Measurements from ENCODE around the gene MAPRE2.
A peak's percentile ranks its signal among the peaks of the same experiment; 100 is the strongest.
"Not testable (repeated sequence)": the region's sequence is repeated elsewhere in the genome, so short reads cannot be mapped to it uniquely, and the experiment has no call there.

The MAPRE2 gene

DNA sequence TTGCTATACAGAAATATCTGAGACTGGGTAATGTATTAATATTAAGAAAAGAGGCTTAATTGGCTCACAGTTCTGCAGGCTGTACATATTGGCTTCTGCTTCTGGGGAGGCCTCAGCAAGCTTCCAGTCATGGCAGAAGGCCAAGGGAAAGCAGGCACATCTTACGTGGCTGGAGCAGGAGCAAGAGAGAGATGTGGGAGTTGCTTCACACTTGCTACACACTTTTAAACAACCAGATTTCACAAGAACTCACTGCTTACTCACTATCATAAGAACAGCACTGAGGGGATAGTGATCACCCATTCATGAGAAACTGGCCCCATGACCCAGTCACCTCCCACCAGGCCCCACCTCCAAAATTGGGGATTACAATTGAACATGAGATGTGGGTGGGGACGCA is 50.6 kb downstream of the MAPRE2 start:
- DNase-seq (ENCODE audit: low spot score) = no peak

DNA sequence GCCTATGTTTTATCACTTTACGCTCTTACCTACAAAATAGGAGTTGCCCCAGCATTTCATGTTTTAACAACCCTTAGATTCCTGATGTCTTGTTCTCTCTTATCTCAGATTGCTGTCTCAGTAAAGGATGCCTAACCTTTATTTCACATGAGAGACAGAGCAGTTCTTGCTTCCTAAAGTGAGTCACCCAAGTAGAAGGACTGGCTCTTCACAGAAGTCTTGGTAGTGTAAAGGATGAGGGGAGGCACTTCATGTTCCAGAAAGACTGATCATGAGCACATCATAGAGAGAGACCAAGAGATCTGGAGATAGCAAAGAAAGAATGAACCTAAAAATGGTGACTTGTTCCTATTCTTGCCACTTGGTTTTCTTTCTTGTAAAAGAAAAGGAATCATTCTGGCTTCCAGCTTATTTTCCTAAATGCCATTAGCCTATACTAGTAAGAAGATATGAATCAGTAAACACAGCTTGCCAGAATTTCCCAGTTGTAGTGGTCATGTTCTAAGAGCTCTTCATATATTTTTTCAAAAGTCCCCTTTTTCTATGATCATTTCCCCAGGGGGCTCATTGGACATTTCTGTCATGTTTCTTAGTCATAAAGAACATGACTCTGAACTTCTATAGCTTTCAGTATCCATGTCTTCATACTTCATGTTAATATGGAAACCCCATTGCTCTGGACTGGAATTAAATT is 54.9 kb downstream of the MAPRE2 start:
- no peak for DNase-seq (ENCODE audit: low spot score)

DNA sequence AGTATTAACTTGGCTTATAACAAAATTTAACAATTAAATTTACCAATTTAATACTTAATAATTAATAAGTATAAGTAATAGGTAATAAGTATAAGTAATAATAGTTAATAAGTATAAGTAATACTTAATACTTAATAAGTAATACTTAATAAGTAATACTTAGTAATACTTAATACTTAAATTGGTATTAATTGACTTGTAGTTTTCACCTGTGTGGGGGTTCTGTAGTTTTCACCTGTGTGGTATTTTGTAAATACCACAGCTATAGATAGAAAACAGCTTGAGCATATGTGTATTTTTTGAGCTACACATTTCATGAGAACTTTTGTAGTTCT is 55.4 kb downstream of the MAPRE2 start:
- DNase-seq (ENCODE audit: low spot score) = no peak

DNA sequence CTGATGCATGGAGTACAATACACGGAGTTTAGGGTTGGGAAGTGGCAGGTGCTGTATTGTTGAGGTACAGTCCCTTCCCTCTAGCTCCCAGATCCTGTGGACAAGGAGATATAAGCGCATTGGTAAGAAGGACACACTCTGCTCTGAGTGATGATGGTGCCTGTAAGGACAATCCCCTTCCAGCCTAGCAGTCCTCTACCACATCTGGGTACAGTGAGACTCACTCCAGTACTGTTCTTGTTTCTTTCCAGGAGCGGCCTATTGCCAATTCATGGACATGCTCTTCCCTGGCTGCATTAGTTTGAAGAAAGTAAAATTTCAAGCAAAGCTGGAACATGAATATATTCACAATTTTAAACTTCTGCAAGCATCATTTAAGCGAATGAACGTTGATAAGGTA is 56.0 kb downstream of the MAPRE2 start:
- DNase-seq (ENCODE audit: low spot score) = no peak

DNA sequence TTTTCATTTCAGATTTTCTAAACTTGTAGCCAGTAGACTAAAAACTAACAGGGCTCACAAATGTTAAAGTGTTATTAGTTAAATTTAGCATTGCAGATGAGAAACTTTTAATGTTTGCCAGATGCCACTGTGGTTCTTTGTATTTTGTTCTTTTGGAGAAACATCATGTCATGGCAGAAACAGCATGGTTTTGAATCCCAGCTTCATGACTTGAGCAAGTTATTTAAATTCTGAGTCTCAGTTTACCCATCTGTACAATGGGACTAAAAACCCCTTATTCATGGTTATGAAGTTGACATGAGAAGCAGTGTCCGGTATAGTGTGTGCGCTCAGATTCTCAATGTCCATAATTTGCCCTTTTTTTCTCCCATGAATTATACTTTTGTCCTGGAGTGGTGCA is 56.5 kb downstream of the MAPRE2 start:
- DNase-seq (ENCODE audit: low spot score) = no peak

DNA sequence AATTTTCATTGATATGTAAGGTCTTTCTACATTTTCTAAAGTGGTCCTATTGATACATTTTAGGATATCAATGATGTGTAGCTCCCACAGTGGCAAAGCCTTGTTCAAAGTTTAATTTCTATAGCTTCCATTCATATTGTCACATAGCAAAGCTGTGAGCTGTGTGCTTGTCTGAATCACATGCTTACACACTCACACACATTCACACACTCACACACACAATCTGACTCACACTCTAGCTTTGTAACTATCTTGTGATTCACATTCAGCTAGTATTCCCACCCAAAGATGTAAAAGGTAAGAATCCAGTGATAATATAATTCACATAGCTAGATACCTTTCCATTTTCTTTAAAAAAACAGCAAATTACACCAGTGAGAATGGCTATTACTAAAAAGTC is 58.7 kb downstream of the MAPRE2 start:
- no peak for DNase-seq (ENCODE audit: low spot score)

DNA sequence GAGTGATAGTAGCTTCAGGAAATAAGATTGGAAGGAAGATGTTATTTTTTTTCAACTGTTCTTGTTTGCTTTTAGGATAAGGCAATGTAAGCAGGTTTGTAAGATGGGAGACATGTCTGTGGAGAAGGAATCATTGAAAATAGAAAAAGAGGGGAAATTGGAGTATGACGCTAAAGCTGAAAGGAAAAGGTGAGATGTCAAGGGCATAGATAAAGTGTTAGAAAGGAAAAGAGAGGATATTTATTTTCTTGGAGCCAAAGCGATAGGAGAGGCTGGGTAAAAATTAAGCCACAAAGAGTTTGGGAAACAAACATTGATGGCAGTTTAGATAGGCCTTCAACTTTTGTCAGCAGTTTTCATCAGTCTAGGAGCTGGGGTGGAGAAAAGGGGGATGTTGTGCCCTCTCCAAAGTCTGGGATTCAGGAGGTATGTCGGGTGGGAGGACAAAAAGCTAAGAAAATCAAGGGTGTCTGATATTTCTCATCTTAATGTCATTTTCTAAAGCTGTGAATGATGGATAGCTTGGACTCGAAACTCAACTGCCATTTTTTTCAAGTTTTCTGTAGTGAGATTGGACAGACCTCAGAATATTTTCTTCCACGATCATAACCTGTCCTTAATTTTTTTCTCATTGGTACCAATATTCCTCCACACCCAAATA is 63.3 kb downstream of the MAPRE2 start:
- no peak for DNase-seq (ENCODE audit: low spot score)

DNA sequence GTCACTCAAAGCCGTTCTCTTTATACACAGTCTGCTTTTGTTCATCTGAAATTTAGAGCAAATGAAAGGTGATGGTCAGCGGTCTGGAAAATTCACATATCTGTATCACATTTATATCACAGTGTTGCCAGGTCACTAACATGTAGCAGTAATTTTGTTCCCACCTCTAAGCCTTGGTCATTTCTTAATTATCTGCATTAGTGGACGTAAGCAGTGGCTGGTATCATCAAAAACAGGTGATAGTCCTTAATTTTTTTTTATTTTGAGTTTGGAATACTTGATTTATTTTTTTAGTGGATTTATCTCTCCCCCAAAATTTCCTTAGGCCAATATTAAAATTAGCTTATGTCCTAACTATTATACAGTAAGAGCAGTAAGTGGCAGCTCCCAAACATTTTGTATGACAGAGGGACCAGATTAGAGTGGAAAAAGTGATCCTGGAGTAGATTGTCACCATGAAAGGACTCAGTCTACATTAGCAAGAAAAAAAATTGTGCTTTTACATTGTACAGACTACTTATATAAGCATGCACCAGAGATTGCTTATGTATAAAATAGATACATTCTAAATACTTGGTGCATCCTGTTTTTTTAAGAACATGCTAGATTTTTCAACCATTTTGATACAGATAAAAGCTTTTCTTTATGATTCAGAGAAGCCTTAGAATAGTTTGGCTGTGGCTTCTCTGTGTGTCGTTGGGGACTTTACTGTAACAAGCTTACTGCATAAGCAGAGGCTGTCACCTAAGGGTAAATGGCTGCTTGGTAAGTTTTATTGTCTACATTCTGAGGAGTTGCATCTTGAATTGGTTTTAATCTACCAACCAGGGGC is 65.0 kb downstream of the MAPRE2 start:
- DNase-seq (ENCODE audit: low spot score) = no peak

DNA sequence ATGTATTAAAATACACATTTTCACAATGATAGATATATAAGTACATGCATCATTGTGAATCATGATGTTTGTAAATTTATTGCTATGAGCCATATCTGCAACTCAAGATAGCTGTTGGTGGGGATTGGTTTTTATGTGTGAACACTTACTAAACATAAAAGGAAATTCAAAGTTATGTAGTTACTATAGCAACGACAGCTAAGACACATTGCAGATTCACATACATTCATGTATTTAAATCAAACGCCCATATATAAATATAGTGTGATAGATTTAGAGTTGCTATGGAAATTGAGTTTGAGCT is 65.6 kb downstream of the MAPRE2 start:
- no peak for DNase-seq (ENCODE audit: low spot score)

DNA sequence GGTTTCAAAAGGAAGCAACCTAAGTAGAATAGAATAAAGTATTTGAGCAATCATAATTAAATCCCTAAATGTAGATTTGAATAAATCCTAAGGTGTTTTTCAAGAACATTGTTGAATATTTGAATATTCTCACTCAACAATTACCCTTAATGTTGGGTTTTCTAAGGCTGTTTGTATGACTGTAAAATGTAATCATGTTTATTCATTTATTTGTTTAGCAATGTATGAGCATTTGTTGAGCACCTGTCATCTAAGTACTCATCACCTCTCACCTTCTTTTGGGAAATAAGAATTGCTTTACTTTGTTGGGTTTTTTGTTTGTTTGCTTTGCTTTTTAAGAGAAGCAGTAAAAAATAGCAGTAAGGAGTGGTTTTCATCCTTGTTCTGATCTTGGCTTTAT is 66.0 kb downstream of the MAPRE2 start:
- DNase-seq (ENCODE audit: low spot score) = no peak

DNA sequence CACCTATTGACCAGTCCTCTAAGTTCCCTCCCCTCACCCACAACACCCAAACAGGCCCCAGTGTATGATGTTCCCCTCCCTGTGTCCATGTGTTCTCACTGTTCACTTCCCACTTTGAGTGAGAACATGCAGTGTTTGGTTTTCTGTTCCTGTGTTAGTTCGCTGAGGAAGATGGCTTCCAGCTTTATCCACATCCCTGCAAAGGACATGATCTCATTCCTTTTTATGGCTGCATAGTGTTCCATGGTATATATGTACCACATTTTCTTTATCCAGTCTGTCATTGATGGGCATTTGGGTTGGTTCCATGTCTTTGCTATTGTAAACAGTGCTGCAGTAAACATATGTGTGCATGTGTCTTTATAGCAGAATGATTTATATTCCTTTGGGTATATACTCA is 66.9 kb downstream of the MAPRE2 start:
- not testable (repeated sequence) for DNase-seq (ENCODE audit: low spot score)

DNA sequence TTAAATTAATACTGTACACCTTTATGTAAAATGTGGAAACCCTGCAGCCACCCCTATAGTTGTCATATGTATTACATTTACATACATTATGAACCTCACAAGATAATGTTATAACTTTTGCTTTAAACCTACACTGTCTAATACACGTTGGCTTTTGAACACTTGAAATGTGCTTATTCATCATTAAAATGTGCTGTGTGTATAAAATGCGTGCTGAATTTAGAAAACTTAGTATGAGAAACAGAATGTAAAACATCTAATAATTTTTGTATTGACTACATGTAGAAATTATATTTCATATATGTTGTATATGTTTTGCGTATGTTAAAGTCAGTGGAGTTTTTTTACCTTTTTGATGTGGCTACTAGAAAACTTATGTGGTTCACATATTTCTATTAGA is 68.8 kb downstream of the MAPRE2 start:
- no peak for DNase-seq (ENCODE audit: low spot score)

DNA sequence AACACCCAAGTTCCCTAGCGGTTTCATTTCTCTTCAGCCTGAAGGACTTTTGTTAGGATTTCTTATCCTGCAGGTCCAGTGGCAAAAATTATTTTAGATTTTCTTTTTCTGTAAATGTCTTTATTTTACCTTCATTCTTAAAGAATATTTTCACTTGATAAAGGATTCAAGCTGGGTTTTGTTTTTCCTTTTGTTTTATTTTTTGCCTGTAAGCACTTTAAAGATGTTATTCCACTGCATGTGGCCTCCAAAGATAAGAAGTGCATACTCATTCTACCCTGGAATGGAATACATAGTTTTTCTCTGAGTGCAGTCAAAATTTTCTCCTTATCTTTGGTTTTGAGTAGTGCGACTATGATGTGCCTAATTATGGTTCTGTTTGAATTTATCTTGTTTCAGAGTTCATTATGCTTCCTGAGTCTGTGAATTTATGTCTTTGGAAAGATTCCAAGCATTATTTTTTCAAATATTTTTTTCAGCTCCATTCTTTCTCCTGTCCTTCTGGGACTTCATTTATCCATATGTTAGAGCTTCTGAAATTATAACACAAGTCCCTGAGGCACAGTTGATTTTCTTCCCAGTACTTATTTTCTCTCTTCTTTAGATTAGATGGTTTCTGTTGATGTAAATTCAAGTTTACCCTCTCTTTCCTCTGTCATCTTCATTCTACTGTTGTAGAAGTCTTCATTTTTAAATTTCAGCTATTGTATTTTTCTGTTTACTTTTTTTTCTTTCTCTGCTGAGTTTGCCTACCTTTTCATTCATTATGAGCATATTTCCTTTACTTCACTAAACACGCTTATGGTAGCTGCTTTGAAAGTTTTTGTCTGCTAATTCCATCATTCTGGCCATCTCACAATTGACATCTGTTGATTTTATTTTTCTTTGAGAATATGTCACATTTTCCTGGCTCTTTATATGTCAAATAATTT is 69.6 kb downstream of the MAPRE2 start:
- DNase-seq (ENCODE audit: low spot score) = no peak

DNA sequence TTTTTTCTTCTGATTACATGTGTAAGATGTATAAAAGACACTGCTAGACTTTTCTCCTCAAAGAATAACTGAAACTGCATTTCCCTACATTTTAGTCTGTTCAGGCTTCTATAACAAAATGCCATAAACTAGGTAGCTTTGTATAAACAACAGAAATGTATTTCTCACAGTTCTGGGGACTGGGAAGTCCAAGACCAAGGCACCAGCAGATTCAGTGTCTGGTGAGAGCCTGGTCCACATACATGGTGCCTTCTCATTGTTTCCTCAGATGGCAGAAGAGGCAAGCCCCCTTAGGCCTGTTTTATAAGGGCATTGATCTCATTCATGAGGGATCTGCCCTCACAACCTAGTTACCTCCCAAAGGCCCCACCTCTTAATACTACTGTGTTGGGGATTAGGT is 71.5 kb downstream of the MAPRE2 start:
- DNase-seq (ENCODE audit: low spot score) = no peak

DNA sequence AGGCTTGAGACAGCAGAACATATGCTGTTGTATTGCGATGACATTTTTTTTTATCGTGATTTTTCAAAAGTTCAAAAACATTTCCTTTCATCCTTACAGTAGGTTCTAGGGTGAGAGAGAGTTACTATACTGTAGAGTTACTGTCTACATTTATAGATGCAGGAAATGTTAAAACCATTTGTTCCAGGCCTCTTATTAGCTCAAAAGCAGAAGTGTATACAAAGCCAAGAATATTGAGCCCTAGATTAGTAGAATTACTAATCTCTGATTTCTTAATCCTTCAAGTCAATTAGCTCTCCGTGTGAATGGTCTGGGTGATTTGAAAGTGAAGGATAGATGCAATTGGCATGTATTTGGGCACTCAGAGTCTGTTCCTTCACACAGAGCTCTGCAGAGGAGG is 73.1 kb downstream of the MAPRE2 start:
- no peak for DNase-seq (ENCODE audit: low spot score)

DNA sequence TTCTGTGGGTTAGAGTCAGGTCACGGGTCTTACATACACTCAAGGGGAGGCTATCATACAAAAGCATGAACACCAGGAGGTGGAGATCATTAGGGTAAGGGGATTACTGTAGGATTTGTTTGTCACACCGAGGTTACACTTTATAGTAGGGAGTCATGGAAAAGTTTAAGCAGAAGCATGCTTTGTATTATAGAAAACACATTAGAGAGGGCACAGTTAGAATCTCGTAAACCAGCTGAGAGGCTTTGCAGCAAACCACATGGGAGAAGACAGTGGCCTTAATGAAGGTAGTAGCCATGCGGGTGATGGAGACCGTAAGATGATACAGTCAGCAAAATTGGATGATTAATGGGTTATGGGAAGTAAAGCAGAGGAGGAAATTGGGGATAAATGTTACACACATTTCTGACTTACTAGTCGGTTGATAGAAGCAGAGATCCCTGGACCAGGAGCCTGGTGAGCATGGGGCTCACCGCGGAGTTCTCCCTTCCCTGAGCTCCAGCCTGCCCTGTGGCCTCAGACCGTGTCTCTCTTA is 75.6 kb downstream of the MAPRE2 start:
- no peak for DNase-seq (ENCODE audit: low spot score)

DNA sequence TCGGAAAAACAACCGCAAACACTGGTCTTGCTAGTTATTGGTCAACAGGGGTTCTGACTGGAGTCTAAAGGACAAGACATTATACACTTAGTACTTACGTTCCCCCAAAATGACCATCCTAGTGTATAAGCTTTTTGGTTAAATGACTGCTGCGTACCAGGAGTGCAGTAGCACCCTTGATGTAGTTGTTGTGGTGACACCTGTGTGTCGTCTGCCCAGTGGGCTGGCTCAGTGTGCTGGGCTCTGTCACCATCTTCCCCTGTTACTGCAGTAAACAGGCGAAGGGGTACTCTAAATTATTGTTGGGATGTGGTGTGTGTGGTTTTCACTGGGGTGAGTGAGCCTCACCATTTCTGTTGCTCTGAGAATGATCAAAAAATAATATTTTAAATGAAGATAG is 76.2 kb downstream of the MAPRE2 start:
- DNase-seq (ENCODE audit: low spot score) = no peak

DNA sequence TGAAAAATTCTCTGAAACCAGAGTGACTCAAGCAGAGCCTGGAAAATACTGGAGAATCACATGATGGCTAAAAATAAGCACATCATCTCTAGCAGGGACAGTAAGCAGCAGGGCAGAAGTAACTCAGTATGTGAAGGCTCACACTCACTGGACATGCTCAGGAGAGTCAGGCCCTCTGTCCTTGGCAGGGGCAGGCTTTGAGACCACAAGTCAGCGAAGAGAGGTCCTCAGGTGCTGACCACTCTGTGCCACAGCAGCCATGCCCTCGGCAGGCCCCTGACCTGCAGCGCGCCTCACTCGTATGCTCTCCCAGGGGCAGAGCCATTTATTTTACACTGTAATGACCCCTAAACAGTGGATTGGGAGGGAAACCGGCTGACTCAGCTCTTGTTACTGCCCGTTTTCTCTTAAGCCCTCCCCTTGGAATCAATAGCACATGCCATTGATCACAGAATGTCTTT is 76.8 kb downstream of the MAPRE2 start:
- peak; percentile 63 for DNase-seq (ENCODE audit: low spot score)

DNA sequence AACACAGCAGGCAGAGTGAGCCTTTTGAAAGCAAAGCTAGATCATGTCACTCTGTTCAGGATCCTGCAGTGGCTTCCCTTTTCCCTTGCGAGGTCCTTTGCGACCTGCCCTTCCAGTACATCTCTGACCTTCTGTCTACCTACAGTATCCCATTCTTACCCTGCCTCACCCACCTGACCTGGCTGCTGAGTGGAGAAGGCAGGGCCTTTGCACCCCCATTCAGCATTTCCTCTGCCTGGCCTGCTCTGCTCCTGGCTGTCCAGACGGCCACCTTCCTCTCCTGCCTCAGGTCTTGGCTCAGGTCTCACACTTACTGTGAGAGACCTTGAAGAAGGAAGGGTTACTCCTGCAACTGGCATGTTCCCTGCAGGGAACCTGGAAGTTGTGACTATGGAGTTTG is 77.4 kb downstream of the MAPRE2 start:
- DNase-seq (ENCODE audit: low spot score) = no peak

DNA sequence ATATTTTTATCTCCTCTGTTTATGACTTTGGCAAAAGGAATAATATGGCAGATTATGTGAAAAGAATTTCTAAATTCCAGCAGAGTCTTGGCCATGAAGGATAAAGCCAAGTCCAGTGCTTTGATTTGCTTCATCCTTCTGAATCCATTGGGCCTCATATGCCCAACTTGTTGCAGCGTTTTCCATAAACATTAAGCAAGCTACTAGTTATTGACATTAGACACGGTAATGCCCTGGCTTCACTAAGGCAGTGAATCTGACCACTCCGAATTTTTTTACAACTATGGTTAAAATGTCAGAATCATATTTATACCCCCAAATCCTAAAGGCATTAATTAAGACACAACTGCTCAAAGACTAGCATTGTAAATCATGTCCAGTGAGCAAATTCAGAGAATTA is 79.8 kb downstream of the MAPRE2 start:
- DNase-seq (ENCODE audit: low spot score) = no peak

DNA sequence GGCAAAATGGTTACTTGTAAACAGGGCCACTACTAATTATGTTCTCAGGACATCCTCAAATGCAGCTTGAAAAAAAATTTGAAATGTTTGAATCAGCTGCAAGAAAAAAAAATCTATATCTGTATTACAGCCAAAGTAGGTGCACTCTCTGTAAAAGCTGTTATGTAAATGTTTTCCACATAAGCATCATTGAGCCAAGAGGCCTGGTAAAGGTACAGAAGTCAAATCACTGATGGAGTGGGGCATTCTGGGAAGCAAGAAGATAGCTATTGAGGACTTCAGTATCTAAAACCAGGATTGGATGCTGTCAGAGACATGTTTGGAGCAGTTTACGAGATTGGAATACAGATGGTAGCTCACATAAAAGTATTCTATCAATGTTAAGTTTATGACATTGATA is 80.3 kb downstream of the MAPRE2 start:
- DNase-seq (ENCODE audit: low spot score) = no peak

DNA sequence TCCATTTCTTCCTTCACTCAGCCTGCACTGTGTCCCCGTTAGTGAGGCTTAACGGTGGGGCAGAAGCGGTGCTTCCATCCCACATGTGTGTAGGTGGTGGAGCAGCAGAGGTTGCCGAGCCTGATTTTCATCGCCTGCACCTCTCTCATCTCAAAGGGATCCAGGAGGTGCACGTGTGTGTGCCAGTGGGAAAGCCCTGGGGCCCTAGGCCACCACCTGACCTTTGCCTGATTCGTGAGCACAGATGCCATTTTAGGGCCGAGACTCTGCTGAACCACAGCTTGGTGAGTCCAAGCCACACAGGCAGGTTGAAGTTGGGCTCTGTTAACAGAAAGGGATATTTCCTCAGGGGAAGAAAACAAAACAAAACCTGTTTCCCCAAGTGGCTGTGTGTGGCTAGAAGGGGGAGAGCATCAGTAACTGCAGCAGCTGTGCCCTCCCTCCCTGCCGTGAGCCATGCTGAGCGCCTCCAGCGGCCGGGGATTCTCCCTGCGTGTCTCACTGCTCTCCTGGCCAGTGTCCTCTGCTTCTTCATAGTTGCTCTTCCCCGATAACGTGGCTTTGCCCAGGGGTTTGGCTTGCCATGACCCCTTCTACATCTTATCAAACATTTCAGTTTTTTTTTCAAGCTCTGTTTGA is 81.5 kb downstream of the MAPRE2 start:
- DNase-seq (ENCODE audit: low spot score) = peak; percentile 52

Measured in putamen (tissue), 1 donor.